Stimulated activated CD8-positive, alpha-beta memory T cell treated with anti-CD3 and anti-CD28 coated beads, Interleukin-7, amount 100 ng/mL, for 48 hours (primary cell): Measurements from ENCODE around the gene PTTG1IP.

Experiments
- DNase-seq, 2 donors: peaks; one replicate each; pipeline ENCODE4 v3.0.0-alpha.2; 2020; ENCODE audit warnings: low read depth in 1 of 2; ENCODE audit errors: extremely low read depth in 1 of 2

Gene PTTG1IP

GRCh38 chr21:44910229-44911067, 37.0 kb upstream of the PTTG1IP start:
- DNase-seq, result no peak

GRCh38 chr21:44909719-44910118, 36.2 kb upstream of the PTTG1IP start:
- no peak for DNase-seq

GRCh38 chr21:44908908-44909307, 35.4 kb upstream of the PTTG1IP start:
- no peak for DNase-seq

- no peak for DNase-seq
Measured at GRCh38 chr21:44907966-44908895, 34.7 kb upstream of the PTTG1IP start.

- DNase-seq, result no peak
Measured at GRCh38 chr21:44907225-44907965, 33.9 kb upstream of the PTTG1IP start.

- no peak for DNase-seq
Measured at GRCh38 chr21:44905728-44906090, 32.2 kb upstream of the PTTG1IP start.

- no peak for DNase-seq
Measured at GRCh38 chr21:44905016-44905727, 31.7 kb upstream of the PTTG1IP start.

GRCh38 chr21:44904141-44904923, 30.8 kb upstream of the PTTG1IP start:
- no peak for DNase-seq

GRCh38 chr21:44903689-44904088, 30.2 kb upstream of the PTTG1IP start:
- DNase-seq, result no peak

GRCh38 chr21:44903050-44903685, 29.7 kb upstream of the PTTG1IP start:
- DNase-seq, result no peak

- DNase-seq, result no peak
Measured at GRCh38 chr21:44902268-44903049, 29.0 kb upstream of the PTTG1IP start.

- DNase-seq, result no peak
Measured at GRCh38 chr21:44901391-44902074, 28.0 kb upstream of the PTTG1IP start.

GRCh38 chr21:44900559-44901251, 27.2 kb upstream of the PTTG1IP start:
- DNase-seq, result no peak

GRCh38 chr21:44899768-44900558, 26.5 kb upstream of the PTTG1IP start:
- DNase-seq, result no peak

GRCh38 chr21:44898851-44899767, 25.6 kb upstream of the PTTG1IP start:
- no peak for DNase-seq
